ENCODE measurements around the gene MCF2L2.
"Not testable (repeated sequence)": the region's sequence is repeated elsewhere in the genome, so short reads cannot be mapped to it uniquely, and the experiment has no call there.

MCF2L2 gene

DNA sequence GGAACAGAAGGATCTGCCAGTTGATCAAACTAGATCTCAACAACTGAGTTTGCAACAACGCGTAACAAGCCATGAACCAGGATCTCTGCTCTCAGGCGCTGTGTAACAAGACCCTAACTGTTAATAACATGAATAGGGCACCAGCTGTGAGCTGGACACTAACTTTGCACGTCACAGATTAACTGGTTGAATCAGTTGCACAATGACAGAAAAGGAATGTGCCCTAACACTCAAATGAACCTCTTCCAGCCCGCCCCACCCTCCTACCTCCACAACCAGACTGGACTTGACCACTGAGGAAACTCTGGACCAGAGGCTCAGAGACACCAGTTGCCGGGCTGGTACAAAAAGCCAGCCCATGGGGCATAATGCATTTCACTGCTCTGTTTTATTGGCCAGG is 34.3 kb downstream of the MCF2L2 start:
- DNase-seq, result no peak

DNA sequence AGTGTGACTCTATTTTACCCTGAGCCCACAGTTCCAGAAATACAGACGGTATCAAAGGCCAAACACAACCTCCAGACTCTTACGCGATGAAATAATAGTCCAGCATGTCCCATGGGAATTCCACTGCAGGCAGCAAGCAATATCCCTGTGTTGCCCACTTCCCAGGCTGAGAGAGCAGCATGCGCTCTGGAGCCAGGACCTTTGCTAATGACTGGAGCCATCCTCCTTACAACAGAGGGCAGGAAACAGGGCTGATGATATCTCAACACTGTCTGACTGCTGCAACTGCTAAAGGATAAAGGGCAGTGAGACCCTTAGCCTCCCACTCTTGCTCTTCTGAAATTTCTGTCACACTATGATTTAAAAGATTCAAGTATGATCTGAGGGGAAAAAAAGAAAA is 34.8 kb downstream of the MCF2L2 start:
- no peak for DNase-seq

DNA sequence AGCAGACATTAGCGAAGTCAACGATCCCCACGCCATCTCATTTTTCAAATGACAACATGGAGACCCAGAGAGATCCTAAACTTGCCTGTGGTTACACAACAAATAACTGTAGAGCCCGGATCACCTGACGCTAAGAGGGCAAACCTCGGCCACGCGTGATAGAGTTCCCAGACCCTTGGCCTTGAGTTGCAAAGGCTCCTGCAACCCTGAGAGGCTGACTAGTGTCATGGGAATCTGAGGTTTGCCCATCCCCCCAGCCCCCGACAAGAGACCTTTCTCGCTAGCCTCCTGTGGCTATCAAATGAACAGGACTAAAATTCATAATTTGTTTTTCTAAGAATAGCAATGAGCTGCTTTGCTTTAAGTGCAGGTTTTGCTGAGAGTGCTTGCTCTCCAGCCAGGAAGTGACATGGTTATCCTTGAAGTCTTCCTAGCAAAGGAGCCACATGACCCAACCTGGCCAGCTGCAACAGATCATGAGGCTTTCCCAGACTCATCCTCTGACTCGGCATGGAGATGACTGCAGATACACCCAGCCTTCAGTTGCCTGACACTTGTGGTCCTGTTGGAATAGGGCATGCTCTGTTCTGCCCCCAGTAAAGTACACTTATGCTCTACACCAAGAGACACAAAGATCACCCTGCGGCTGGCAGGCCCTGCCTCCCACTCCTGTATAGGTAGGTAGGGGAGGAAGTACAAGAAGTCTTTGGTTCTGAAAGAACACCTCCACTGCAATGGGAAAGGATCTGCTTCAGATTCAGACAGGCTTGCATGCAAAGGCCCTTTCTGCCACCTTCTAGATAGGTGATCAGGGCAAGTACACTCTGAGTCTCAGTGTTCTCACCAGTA is 36.0 kb downstream of the MCF2L2 start:
- no peak for DNase-seq

DNA sequence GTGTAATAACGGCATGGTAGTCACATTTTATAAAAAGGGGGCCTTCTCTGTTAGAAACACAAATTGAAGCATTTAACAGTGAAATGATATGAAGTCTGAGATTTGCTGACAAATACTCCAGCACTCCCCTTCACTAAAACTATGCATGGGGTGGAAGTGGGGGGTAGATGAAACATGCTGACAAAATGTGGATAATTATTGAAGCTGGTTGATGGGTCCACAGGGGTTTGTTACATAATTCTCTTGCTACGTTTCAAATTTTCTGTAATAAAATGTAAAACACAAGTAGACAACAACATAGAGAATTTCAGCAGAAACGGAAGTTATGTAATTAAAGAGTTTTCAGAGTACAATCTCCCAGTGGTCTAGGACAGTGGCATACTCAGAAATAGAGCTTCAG is 37.0 kb downstream of the MCF2L2 start:
- DNase-seq, result no peak

DNA sequence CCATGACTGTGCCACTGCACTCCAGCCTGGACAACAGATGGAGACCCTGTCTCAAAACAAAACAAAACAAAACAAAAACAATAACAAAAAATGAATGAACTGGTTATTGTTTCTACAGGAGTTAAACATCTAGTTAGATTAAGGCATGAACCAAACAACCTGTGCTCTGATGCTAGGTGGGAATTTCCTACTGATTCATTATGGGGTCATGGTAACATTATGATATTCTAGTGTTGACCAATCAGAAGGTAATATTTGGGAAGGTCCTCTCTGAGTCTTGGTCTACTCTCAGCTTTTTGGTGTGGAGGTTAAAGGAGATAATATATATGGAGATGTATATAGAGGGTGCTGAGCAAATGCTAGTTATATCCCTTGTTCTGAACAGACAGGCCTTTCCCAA is 37.6 kb downstream of the MCF2L2 start:
- DNase-seq, result no peak

DNA sequence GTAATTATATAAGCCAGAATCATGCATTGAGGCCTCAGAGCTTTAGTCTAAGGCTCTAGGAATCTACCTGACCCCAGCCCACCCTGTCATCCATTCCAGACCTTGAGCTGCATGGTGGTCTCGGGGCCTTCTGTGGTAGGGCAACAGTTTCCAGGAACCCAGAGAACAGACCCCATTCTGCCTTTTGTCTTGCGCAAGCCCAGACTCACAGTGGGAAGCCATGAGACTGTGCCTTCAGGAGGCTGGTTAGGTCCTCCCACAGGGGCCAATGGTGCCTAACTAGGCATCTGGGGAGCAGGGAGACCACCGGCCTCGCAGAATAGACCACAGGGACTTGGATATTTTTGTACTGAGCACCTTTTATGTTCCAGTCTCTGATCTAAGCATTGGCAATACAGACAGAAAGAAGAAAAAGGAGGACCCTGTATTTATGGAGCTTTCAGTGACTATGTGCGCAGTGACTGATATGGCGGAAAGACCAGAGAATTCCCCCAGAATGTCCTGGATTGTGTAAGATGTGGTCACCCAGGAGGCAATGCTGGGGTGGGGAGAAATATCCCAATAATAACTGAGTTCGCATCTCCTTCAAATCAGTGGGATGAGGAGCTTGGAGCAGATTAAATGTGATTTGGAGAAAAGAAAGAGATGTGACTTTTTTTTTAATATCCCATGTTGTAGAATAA is 40.1 kb downstream of the MCF2L2 start:
- DNase-seq, result no peak

DNA sequence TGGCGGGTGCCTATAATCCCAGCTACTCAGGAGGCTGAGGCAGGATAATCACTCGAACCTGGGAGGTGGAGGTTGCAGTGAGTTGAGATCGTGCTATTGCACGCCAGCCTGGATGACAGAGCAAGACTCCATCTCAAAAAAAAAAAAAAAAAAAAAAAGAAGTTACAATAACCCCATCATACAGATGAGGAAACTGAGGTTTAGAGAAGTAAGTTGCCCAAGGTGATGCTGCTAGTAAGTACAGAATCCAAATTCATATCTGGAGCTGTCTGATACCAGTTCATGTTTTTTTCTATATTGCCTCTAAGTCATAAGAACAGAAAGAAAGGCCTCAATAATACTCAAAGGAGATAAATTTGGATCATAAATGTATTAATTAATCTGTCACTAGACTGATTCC is 40.6 kb downstream of the MCF2L2 start:
- DNase-seq, result no peak

DNA sequence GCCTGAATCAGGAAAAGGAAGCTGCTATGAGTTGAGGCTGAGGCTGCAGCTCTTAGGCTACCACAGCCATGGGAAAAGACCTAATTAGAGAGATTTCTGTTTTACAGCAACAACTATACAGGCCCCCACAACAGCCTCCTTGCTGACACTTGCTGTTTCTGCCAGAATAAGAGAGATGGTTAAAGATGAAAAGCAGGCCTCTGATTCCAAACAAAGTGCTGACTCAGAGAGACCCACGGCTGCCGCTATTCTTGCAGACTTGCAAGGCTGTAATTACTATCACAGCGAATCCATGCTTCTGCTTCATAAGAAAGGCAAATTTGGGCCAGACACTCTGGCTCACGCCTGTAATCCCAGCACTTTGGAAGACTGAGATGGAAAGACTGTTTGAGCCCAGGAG is 41.8 kb downstream of the MCF2L2 start:
- no peak for DNase-seq

DNA sequence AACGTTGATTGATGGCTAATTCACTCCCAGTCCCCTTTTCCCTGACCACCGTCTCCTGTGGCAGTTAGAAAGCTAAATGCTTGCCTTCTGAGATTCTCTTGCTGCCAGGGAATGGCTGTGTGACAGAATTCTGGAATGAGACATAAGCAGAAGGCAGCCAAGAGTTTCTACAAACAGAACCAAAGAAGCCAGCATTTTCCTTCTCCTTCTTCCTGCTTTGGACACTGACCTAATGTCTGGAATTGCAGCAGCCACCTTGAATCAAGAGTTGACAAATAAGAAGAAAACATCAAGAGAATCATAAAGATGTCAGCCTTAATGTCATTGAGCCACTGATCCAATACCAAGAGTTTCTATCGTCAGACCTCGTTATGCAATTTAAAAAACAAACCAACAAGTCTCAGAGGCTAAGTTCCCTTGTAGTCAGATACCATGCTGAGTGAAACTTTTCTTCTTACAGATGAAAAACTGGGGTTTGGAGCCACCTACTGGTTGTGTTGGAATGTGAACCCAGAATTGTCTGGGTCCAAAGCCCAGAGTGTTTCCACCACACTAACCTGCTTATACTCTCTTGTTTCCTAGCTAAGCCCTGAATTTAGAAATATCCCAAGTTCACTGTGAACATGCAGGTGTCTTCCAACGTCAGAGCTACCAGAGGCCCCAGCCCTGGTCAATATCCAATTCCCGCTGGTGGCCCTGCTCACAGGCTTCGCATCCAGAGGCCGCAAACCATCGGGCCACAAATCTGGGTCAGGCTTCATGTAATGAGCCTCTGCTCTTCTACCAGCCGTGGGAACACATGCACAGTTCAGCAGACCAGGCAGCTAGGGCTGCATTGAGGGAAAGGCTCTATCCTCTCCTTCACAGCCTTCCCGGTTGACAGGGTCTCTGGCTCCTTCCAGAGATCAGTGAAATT is 42.5 kb downstream of the MCF2L2 start:
- DNase-seq, result peak; percentile 28

DNA sequence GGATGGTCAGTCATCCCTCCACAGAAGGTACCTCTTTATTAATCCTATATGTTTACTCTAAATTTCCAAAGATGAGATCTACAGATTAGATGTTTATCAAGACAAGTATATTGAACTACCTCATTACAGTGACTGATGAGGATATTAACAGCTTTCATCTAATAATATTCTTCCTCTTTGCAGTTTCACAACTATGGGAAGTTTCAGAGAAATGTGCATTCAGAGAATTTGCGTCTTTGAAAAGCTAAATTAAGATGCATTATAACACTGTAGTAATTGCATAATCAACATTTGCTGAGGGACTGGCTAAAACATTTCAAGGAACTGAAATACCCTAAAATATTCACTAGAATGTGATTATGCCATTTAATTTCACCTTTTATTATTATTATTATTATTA is 46.7 kb downstream of the MCF2L2 start:
- DNase-seq, result no peak

DNA sequence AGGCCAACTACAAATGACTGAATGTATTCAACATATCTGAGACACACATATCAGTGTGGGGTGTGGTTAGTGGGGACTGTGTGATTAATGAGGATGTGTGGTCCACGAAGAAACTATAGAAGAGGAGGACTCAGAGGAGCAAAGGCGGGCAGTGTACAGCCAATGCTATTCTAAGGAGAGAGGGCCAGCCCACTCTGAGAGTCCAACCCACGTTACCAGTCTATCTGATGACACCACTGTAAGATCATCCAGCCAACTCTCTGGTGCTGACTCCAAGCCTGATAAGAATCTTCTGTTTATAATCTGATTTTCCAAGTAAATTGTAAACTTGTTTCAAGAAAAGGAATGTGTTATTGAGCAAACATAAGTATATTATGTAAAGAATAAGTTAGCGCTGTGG is 47.2 kb downstream of the MCF2L2 start:
- DNase-seq, result no peak

DNA sequence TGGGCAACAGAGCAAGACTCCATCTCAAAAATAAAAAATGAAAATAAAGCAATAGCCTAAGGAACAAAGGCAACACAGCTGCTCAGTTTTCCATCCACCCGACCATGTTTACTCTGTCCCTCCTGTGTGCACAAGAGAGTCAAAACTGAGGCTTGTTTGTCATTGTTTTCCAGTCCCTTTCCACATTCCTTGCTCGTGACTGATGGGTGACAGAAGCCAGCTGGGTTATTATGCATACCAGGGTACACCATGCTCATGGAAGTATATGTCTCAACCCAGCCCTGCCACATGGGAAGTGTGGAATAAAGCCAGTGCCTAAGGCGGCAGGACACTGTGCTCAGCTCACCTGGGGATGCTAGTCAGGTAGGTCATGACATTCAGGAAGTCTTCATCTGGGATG is 49.5 kb downstream of the MCF2L2 start:
- DNase-seq, result no peak

DNA sequence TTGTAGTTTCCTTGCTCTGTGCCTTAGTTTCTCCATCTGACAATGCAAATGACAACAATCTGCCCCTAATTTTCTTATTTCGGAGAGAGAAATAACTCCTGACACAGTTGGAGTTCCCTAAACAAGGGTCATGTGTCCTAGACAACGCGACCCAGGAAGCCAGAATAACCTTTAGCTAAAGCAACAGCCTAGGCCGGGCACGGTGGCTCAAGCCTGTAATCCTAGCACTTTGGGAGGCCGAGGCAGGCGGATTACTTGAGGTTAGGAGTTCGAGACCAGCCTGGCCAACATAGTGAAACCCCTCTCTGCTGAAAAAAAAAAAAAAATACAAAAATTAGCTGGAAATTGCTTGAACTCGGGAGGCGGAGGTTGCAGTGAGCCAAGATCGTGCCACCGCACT is 49.9 kb downstream of the MCF2L2 start:
- no peak for DNase-seq

DNA sequence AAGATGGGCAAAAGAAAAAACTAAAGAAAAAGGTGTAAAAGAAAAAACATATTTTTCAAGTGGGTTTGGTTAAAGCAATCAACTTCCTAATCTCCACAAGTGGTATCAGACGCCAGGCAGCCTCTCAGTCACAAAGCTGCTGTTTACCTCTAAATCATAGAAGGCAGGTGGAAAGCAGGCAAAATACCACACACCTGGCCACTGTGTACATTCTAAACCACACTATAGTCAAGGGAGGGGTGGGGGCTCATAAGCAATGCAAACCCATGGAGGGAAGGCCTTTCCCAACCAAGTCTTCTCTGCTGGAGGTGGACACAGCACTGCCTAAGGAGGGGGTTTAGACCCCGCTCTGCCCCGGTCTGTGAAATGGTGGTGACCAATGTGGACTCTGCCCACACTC is 50.4 kb downstream of the MCF2L2 start:
- no peak for DNase-seq

DNA sequence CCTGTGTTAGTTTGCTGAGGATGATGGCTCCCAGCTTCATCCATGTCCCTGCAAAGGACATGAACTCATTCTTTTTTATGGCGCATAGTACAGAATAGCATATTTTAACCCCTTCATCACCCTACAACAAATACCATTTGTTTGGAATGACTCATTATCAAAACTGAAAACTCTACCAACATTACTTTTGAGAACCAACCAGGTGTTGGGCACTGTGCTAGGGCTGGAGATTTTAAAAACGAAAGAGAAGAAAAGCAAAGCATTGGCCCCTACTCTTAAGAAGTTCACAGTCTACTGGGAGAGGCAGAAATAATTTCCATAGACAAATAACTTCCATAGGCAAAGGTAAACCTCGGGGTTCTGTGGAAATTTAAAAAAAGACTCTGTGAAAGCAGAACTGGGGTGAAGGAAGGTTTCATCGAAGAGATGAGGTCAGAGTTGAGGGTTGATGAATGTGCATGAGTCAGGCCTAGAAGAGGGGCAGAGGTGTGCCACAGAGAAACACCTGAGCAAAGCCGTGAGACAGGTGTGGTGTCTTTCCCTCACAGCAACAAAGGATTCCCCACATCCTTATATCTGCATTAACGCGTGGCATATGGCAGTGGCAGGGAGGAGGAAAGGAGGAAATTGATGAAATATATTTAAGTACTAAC is 51.0 kb downstream of the MCF2L2 start:
- no peak for DNase-seq

DNA sequence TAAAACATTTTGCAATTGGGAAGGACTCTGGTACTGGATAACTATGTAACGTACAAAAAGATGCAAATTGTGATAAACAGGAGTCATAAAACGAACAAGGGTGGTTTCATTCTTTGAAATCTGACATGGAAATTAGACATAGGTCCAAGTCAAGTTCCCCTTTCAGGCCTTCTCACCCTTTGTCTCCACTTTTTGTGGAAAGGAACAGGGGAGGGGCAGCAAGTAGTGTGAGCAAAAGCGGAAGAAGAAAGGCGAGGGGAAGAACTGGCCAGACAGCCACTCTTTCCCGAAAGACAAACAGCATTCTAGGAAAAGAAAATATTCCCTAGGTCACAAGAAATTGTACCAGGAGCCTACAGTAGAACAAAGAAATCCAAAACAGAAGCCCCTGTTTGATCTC is 52.6 kb downstream of the MCF2L2 start:
- DNase-seq, result no peak

DNA sequence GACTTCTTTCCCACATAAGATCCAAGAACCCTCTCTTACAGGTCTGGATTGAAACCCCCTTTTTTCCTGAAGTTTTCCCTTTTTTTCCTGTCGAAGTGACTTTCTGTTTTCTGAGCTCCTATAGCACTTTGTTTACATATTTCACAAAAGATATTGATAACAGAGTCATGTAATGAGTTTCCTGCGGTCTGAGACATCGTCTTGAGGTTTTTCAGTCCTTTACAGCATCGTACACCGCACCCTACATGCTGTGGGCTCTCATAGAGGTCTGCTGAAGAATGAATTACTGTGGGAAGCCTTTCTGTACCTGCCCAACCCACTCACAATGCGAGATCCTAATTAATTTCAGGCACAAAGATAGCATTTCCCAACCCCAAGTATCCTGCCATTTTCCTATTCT is 53.1 kb downstream of the MCF2L2 start:
- DNase-seq, result no peak

DNA sequence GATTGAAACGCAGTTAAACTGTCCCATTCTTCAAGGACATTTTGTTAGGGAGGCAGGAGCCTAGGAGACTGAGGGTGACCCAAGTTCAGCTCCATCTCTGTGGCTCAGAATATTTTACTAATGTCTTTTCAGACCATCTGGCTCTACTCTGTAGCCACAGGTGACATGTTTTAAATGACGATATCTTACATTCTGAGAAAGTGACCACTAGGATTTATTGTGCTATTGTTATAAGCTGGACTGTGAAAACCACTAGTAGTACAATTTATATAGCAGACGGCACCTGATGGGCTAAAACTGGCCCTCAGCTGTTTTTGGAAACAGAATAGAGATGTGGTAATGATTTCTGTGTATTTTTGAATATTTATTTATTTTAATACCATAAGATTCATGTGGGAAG is 55.5 kb downstream of the MCF2L2 start:
- DNase-seq, result no peak

DNA sequence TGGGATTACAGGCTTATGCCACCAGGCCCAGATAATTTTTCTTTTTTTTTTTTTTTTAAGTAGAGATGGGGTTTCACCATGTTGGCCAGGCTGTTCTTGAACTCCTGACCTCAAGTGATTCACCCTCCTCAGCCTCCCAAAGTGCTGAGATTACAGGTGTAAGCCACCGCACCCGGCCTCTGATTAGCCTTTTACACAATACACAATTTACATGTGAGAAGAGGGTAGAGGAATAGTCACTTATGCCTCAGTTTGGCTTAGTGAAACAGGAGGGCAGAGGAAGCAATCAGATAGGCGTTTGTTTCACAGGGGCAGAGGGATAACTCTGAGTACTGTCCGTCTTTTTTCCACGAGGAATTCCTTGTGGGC is 56.8 kb downstream of the MCF2L2 start:
- not testable (repeated sequence) for DNase-seq

DNA sequence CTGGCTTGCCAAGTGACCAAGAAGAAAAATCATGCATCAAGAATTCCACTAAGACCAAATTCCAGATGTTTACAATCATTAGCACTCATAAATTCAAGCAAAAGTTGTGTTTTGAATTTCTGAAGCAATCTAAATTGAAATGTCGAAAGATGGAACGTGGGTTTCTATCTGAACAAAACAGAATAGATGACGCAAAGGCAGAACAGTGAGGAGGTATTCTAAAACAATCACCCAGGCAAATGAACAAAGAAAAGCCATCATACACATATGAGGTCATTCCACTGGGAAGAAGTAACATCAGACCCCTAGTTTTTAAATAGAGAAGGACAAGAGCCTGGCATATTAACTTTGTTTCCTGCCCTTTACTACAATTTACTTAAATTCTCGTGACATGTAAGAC is 58.0 kb downstream of the MCF2L2 start:
- no peak for DNase-seq

DNA sequence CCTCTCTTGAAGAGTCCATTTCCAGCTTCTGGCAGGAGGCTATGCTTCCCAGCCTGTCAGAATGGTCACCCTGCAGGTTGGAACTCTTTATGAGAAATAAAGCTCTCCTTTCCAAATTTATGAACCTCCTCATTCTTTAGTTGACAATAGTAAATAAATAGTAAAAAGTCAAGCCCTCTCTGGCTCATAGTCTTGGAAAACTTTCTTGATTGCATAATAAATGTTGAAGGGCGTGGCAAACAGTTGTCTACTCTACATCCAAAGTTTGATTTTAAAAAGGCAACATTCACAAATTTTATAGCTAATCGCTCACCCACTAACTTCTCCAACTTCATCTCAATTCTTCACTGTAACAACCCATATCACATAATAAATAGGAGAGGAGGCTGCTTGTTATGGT is 58.8 kb downstream of the MCF2L2 start:
- no peak for DNase-seq

DNA sequence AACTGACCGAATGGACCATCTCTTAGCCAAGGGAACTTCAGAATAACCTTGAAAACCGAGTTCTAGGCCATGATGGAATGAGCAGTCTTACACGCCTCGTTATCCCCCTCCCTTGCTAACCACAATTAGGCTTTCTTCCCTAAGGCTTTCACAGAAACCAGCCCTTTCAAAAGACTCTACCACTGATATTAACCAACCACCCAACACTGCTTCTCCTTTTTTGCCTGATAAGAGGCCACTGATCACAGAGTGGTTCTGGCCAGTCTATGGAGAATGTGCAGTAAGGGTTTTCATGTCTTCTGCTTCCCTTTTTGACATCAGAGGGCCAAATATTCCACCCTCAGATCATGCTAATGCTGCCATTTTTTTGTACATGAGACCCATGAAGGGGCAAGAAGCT is 59.3 kb downstream of the MCF2L2 start:
- DNase-seq, result no peak

DNA sequence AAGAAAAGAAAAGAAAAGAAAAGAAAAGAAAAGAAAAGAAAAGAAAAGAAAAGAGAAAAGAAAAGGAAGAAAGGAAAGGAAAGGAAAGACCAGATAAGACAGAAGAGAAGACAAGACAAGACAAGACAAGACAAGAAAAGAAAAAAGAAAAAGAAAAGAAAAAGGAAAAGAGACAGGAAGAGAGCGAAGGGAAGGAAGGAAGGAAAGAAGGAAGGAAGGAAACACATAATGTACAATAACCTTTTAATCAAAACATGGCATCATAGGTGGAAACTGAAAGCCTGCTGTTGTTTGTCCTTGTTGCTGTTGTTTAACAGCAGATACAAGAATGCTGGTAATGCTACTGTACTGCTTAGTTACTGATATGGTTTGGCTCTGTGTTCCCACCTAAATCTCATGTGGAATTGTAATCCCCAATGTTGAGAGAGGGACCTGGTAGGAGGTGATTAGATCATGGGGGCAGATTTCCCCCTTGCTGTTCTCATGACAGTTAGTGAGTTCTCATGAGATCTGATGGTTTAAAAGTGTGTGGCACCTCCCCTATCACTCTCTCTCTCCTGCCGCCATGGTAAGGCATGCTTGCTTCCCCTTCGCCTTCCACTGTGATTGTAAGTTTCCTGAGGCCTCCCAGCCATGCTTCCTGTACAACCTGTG is 67.3 kb downstream of the MCF2L2 start:
- DNase-seq, result no peak
